GM21367 (cell line): ENCODE results near the gene ARSJ.

Source experiments
- ATAC-seq: cut with Tn5 transposase; IDR thresholded peaks from one replicate; pipeline ENCODE4 v1.9.1; 2021; ENCODE audit not compliant: unreplicated experiment

Gene ARSJ

GRCh38 chr4:113990886-113991285, 11.4 kb upstream of the ARSJ start:
- ATAC-seq = no peak

- no peak for ATAC-seq
Measured at GRCh38 chr4:113987382-113987941, 8.0 kb upstream of the ARSJ start.

- ATAC-seq = no peak
Measured at GRCh38 chr4:113982181-113982580, 2.7 kb upstream of the ARSJ start.

- no peak for ATAC-seq
Measured at GRCh38 chr4:113981591-113981990, 2.1 kb upstream of the ARSJ start.

GRCh38 chr4:113979905-113980615, 613 bp upstream of the ARSJ start:
- ATAC-seq = no peak

- no peak for ATAC-seq
Measured at GRCh38 chr4:113978561-113979147, 793 bp downstream of the ARSJ start.

GRCh38 chr4:113978105-113978504, 1.3 kb downstream of the ARSJ start:
- ATAC-seq = no peak

GRCh38 chr4:113977526-113977855, 2.0 kb downstream of the ARSJ start:
- no peak for ATAC-seq

- ATAC-seq = no peak
Measured at GRCh38 chr4:113976741-113977525, 2.5 kb downstream of the ARSJ start.

GRCh38 chr4:113975578-113975977, 3.9 kb downstream of the ARSJ start:
- no peak for ATAC-seq

- no peak for ATAC-seq
Measured at GRCh38 chr4:113974467-113974866, 5.0 kb downstream of the ARSJ start.

GRCh38 chr4:113973345-113973744, 6.1 kb downstream of the ARSJ start:
- no peak for ATAC-seq

GRCh38 chr4:113972781-113973180, 6.7 kb downstream of the ARSJ start:
- no peak for ATAC-seq

- no peak for ATAC-seq
Measured at GRCh38 chr4:113971706-113972360, 7.6 kb downstream of the ARSJ start.

GRCh38 chr4:113969709-113970334, 9.6 kb downstream of the ARSJ start:
- ATAC-seq = no peak

- ATAC-seq = no peak
Measured at GRCh38 chr4:113968473-113968872, 11.0 kb downstream of the ARSJ start.

GRCh38 chr4:113967687-113968086, 11.8 kb downstream of the ARSJ start:
- ATAC-seq = no peak

- ATAC-seq = no peak
Measured at GRCh38 chr4:113962719-113963265, 16.7 kb downstream of the ARSJ start.

GRCh38 chr4:113962016-113962347, 17.5 kb downstream of the ARSJ start:
- ATAC-seq = no peak

GRCh38 chr4:113960684-113961321, 18.6 kb downstream of the ARSJ start:
- ATAC-seq = no peak
